Vagina (tissue), 2 donors: ENCODE results near the gene ZNF808.

Source experiments
- CTCF ChIP-seq, 3 experiments: fragments of 450-650 bp in 2 of 3; fragments of 200-600 bp in 1 of 3; sonication (generic) in 1 of 3; IDR thresholded peaks; one replicate each; pipeline ENCODE4 v1.5.1; 2017 to 2019; ENCODE audit warnings: antibody characterized with exemption in 3 of 3, mild to moderate bottlenecking in 2 of 3, moderate library complexity in 2 of 3
- POLR2AphosphoS5 ChIP-seq, 2 donors: sonication (generic); formaldehyde crosslinking; IDR thresholded peaks; one replicate each; pipeline ENCODE4 v1.9.0; 2017; ENCODE audit warnings: antibody characterized with exemption in 2 of 2, mild to moderate bottlenecking in 2 of 2, low read depth in 1 of 2; ENCODE audit not compliant: insufficient read depth in 1 of 2

- TF ChIP-seq CTCF (IDR thresholded peaks at IDR 0.05) (no peak), POLR2AphosphoS5 (IDR thresholded peaks at IDR 0.05; ENCODE audit: insufficient read depth in 1 of 2, low read depth in 1 of 2) (no peak)
These were observed 4.9 kb upstream of the ZNF808 start for GRCh38 chr19:52522551-52522950.
